ENCODE data around the gene MYL5.

Gene MYL5

GRCh38 chr4:654871-655463 lies 19.4 kb upstream of the MYL5 start:
- DNase-seq (ENCODE audit: low read depth in 2 of 2), result no peak
- H3K4me3 ChIP-seq (replicated peaks in 1 of 2; ENCODE audit: low read depth in 2 of 2, low read length in 2 of 2), result no peak overlapping the region
- no peak for TF ChIP-seq CTCF (IDR thresholded peaks at IDR 0.05; ENCODE audit: low read depth, low read length)

- TF ChIP-seq CTCF (IDR thresholded peaks at IDR 0.05; ENCODE audit: low read depth, low read length), result no peak
- no peak for DNase-seq (ENCODE audit: low read depth in 2 of 2)
- H3K4me3 ChIP-seq (replicated peaks in 1 of 2; ENCODE audit: low read depth in 2 of 2, low read length in 2 of 2), result no peak overlapping the region
These were observed 18.7 kb upstream of the MYL5 start for GRCh38 chr4:655464-656151.

GRCh38 chr4:656436-657337 lies 17.7 kb upstream of the MYL5 start:
- TF ChIP-seq CTCF (IDR thresholded peaks at IDR 0.05; ENCODE audit: low read depth, low read length), result no peak
- DNase-seq (ENCODE audit: low read depth in 2 of 2), result peak in 1 of 2 donors; percentile 8
- H3K4me3 ChIP-seq (replicated peaks in 1 of 2; ENCODE audit: low read depth in 2 of 2, low read length in 2 of 2), result no peak overlapping the region

GRCh38 chr4:657338-657833 lies 17.0 kb upstream of the MYL5 start:
- H3K4me3 ChIP-seq (replicated peaks in 1 of 2; ENCODE audit: low read depth in 2 of 2, low read length in 2 of 2), result no peak overlapping the region
- TF ChIP-seq CTCF (IDR thresholded peaks at IDR 0.05; ENCODE audit: low read depth, low read length), result no peak
- no peak for DNase-seq (ENCODE audit: low read depth in 2 of 2)

- TF ChIP-seq CTCF (IDR thresholded peaks at IDR 0.05; ENCODE audit: low read depth, low read length), result no peak
- DNase-seq (ENCODE audit: low read depth in 2 of 2), result no peak
- H3K4me3 ChIP-seq (replicated peaks in 1 of 2; ENCODE audit: low read depth in 2 of 2, low read length in 2 of 2), result no peak overlapping the region
These were observed 16.3 kb upstream of the MYL5 start for GRCh38 chr4:657834-658667.
